ENCODE data around the gene FOXO1. TPM values are rescaled to one million over a fixed set of nuclear protein-coding genes. Genes with fewer than 3 reads are reported as not detected.

FOXO1 gene
- total RNA-seq, 4 donors from 2014 or later, result 50.7 to 67.2 (median 60.3) TPM

GRCh38 chr13:40671956-40672764 is 5.7 kb upstream of the FOXO1 start:
- no peak overlapping the region for H3K4me3 ChIP-seq
- 51% methylated on average over 1 of the region's 1 CpG for whole genome bisulfite sequencing
- no peaks in the 10 kb centered on the region for H3K36me3 ChIP-seq
- no peak overlapping the region for H3K27ac ChIP-seq
- DNase-seq (ENCODE audit: low spot score in 2 of 2), result no peak
- peaks cover 21% of the 10 kb centered on the region for H3K4me1 ChIP-seq
- no peak for TF ChIP-seq POLR2AphosphoS5 (IDR thresholded peaks at IDR 0.05)
- no peak for TF ChIP-seq EP300 (IDR thresholded peaks at IDR 0.05)
- TF ChIP-seq POLR2A (IDR thresholded peaks at IDR 0.05), result no peak
- TF ChIP-seq CTCF (IDR thresholded peaks at IDR 0.05), result no peak
- no peaks in the 10 kb centered on the region for H3K9me3 ChIP-seq
- no peaks in the 10 kb centered on the region for H3K27me3 ChIP-seq

- Histone ChIP-seq H3K4me3 (no peak overlapping the region), H3K27me3 (no peaks in the 10 kb centered on the region), H3K36me3 (no peaks in the 10 kb centered on the region), H3K9me3 (no peaks in the 10 kb centered on the region), H3K4me1 (peaks cover 21% of the 10 kb centered on the region), H3K27ac (no peak overlapping the region)
- TF ChIP-seq POLR2AphosphoS5 (IDR thresholded peaks at IDR 0.05), result no peak
- no peak for TF ChIP-seq CTCF (IDR thresholded peaks at IDR 0.05)
- no peak for TF ChIP-seq EP300 (IDR thresholded peaks at IDR 0.05)
- TF ChIP-seq POLR2A (IDR thresholded peaks at IDR 0.05), result no peak
- DNase-seq (ENCODE audit: low spot score in 2 of 2), result no peak
- WGBS, result 82% methylated on average over 2 of the region's 2 CpGs
These were observed 3.9 kb upstream of the FOXO1 start for GRCh38 chr13:40670307-40670706.

- DNase-seq (ENCODE audit: low spot score in 2 of 2), result peak; percentile 82 to 86
- peak overlapping the region; percentile 99 for H3K27ac ChIP-seq
- peak overlapping the region; percentile 100 for H3K4me3 ChIP-seq
- H3K4me1 ChIP-seq, result peaks cover 28% of the 10 kb centered on the region
- no peaks in the 10 kb centered on the region for H3K36me3 ChIP-seq
- no peaks in the 10 kb centered on the region for H3K9me3 ChIP-seq
- TF ChIP-seq POLR2AphosphoS5 (IDR thresholded peaks at IDR 0.05) (no peak), POLR2A (IDR thresholded peaks at IDR 0.05) (no peak), EP300 (IDR thresholded peaks at IDR 0.05) (no peak), CTCF (IDR thresholded peaks at IDR 0.05) (peak in 1 of 2 donors; percentile 49)
- no peaks in the 10 kb centered on the region for H3K27me3 ChIP-seq
- 21% methylated on average over 11 of the region's 11 CpGs for WGBS
These were observed 1.9 kb upstream of the FOXO1 start for GRCh38 chr13:40668335-40668734.

GRCh38 chr13:40667622-40667978 is 1.2 kb upstream of the FOXO1 start:
- H3K27ac ChIP-seq, result peak overlapping the region; percentile 99
- no peaks in the 10 kb centered on the region for H3K36me3 ChIP-seq
- WGBS, result 4% methylated on average over 5 of the region's 5 CpGs
- peak in 1 of 2 donors; percentile 73 for DNase-seq (ENCODE audit: low spot score in 2 of 2)
- H3K4me3 ChIP-seq, result peak overlapping the region; percentile 100
- no peaks in the 10 kb centered on the region for H3K27me3 ChIP-seq
- H3K4me1 ChIP-seq, result peaks cover 35% of the 10 kb centered on the region
- H3K9me3 ChIP-seq, result no peaks in the 10 kb centered on the region
- TF ChIP-seq POLR2AphosphoS5 (IDR thresholded peaks at IDR 0.05) (no peak), EP300 (IDR thresholded peaks at IDR 0.05) (no peak), POLR2A (IDR thresholded peaks at IDR 0.05) (no peak)

GRCh38 chr13:40666933-40667621 is 636 bp upstream of the FOXO1 start:
- no peaks in the 10 kb centered on the region for H3K27me3 ChIP-seq
- no peaks in the 10 kb centered on the region for H3K36me3 ChIP-seq
- TF ChIP-seq EP300 (IDR thresholded peaks at IDR 0.05) (no peak), CTCF (IDR thresholded peaks at IDR 0.05) (no peak), POLR2AphosphoS5 (IDR thresholded peaks at IDR 0.05) (no peak), POLR2A (IDR thresholded peaks at IDR 0.05) (no peak)
- H3K27ac ChIP-seq, result peak overlapping the region; percentile 99
- peaks cover 36% of the 10 kb centered on the region for H3K4me1 ChIP-seq
- H3K9me3 ChIP-seq, result no peaks in the 10 kb centered on the region
- DNase-seq (ENCODE audit: low spot score in 2 of 2), result peak; percentile 86 to 90
- under 1% methylated on average over 36 of the region's 67 CpGs for WGBS
- peak overlapping the region; percentile 100 for H3K4me3 ChIP-seq

Data from suprapubic skin (tissue), 4 donors.